Measurements from ENCODE around the gene DNAJC7.

DNA sequence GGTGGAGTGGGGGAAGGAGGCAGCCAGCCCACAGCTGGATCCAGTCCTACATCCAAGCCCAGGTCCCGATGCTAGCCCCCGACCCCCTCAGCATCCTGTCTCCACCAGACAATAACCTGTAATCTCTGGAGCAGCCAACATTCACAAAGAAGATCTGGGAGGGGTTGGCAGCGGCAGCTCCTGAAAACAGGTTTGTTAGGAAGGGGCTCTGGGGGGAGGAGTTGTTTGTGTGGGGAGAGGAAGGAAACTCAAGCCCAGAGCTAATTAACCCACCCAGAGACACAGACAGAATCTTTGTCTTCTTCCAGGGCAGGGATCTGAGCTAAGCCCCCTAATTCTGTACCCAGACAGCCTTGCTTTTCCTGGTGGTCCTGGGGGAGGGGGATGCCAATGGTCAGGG, 37.8 kb upstream of the DNAJC7 start:
- TF ChIP-seq, protein P1, sequence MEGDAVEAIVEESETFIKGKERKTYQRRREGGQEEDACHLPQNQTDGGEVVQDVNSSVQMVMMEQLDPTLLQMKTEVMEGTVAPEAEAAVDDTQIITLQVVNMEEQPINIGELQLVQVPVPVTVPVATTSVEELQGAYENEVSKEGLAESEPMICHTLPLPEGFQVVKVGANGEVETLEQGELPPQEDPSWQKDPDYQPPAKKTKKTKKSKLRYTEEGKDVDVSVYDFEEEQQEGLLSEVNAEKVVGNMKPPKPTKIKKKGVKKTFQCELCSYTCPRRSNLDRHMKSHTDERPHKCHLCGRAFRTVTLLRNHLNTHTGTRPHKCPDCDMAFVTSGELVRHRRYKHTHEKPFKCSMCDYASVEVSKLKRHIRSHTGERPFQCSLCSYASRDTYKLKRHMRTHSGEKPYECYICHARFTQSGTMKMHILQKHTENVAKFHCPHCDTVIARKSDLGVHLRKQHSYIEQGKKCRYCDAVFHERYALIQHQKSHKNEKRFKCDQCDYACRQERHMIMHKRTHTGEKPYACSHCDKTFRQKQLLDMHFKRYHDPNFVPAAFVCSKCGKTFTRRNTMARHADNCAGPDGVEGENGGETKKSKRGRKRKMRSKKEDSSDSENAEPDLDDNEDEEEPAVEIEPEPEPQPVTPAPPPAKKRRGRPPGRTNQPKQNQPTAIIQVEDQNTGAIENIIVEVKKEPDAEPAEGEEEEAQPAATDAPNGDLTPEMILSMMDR (IDR thresholded peaks at IDR 0.05), result no peak
- no peak for TF ChIP-seq POLR2AphosphoS5 (IDR thresholded peaks at IDR 0.05)
